T-helper 22 cell (primary cell): ENCODE results near the gene MRPS34.

Experiments used
- DNase-seq: peaks from one replicate; pipeline ENCODE4 v3.0.0-alpha.2; 2020; ENCODE audit warnings: low read depth

The MRPS34 gene

DNA sequence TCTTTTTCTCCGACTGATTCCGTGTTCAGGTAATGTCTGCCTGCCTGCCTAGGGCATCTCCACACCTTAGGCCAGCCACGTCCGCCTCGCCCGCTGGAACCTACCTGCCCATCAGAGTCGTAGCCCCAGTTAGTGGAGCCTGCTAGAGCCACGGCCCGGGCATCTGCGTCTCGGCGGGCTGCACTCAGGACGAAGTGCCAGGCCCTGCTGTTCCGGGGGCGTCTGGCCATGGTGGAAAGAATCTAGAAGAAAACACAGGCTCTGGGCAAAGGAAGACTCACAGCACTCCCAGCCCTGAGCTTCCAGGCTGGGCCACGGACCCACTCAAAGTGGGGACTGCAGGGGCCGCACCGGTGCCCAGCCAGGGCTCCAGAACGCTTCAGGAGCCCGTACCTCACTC lies 8.3 kb upstream of the MRPS34 start:
- no peak for DNase-seq

DNA sequence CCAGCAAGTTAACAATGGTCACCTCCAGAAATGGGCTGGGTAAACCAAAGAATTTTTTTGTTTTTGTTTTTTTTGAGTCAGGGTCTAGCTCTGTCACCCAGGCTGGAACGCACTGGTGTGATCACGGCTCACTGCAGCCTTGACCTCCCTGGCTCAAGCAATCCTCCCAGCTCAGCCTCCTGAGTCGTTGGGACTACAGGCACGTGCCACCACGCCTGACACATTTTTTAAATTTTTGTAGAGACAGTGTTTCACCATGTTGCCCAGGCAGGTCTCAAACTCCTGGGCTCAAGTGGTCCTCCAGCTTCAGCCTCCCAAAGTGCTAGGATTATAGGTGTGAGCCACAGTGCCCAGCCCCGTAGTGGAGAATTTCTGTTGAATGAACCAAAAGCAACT lies 7.7 kb upstream of the MRPS34 start:
- DNase-seq = no peak

DNA sequence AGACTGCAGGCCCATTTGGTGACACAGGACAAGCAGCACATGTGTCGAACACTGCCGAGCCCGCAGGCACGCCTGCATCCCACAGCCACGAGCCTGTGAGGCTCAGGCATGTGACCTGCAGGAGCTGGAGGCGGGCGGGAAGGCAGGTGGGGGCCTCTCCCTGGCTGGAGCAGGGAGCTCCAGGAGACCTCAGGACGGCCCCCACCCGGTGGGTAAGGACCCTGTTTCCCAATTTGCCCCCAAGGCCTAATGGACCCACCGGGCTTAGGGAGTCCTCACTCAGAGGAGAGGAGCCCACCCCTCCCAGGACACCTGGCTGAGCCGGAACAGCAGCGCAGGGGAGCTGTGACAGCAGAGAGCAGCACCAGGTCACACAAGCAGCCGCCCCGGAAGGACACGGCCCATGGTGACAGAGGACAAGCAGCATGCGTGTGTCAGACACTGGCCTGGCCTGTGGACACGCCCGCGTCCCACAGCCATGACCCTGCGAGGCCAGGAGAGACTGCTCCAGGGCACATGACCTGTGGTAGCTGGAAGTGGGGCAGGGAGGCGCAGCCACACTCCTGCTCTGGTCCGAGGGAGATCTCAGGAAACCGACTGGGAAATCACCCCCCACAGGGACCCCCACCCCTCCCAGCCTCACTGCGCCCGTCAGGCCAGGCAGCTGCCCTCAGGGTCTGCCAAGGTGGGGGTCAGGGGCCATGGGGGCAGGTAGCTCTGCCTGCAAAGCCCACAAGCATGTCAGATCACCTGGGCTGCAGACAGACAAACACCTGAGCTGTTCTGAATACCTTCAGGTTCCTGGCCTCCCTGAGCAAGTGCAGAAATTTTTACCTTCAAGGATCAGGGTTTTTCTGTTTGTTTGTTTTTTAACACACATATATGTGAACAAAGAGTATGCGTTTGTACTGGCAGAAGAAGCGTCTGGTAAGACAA lies 7.1 kb upstream of the MRPS34 start:
- DNase-seq = no peak

DNA sequence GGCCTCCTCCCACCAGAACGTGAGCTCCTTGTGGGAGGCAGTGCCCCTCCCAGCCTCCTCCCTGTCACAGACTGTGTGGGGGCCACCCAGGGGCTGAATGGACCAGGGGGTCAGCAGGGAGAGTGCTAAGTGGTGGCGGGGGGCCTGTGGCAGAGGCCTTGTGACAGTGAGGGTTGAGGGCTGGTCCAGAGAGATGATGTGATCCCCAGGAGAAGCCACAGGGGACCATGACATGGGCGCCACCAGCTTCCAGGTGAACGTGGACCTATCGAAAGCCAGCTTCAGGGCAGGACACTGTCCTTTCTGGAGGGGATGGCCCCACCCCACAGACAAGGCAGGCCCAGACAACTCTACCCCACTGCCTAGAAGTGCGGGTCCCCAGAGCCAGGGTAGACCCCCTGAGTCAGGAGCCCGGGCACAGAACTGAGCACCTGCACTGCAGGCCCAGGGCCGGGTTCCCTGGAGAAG lies 6.3 kb upstream of the MRPS34 start:
- no peak for DNase-seq

DNA sequence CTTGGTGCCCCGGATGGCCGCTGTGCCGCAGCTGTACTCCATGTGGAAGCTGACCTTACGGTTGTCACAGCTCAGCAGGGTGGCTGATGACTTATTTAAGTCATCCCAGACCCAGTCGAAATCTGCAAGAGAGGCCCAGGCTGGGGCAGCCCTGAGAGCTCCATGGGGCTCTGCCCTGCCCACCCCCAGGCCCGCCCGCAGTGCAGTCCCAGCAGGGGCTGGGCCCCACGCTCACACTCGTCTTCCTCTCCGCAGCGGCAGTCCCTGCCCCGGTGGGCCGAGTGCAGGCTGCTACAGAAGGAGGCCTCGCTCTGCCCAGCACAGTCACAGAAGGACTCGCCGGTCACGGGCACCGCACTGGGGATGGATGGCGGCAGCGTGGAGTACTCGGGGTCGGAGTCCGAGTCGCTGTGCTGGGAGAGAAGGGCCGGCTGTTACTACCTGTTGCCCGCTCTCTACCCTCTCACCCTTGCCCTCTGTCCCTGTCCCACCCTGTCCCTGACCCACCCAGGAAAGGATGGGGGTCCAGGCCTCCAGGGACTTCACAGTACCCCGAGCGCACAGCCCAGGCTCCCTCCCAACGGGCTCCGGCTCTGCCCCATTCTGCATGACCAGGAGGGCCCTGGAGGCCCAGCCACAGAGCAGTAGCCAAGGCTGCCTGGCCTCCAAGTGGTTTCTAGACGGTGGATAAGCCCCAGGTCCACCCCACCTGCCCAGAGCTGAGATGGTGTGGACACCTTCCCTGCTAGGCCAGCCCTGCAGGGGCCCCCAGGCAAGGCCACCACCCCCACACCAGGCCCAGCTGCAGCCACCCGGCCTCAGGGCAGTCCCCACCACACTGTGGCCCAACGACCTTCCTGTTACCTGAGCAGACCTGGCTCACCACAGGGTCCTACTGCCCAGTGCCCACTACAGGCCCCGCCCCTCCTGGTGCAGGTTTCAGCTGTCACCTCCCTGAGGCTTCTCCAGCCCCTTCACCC lies 5.6 kb upstream of the MRPS34 start:
- no peak for DNase-seq

DNA sequence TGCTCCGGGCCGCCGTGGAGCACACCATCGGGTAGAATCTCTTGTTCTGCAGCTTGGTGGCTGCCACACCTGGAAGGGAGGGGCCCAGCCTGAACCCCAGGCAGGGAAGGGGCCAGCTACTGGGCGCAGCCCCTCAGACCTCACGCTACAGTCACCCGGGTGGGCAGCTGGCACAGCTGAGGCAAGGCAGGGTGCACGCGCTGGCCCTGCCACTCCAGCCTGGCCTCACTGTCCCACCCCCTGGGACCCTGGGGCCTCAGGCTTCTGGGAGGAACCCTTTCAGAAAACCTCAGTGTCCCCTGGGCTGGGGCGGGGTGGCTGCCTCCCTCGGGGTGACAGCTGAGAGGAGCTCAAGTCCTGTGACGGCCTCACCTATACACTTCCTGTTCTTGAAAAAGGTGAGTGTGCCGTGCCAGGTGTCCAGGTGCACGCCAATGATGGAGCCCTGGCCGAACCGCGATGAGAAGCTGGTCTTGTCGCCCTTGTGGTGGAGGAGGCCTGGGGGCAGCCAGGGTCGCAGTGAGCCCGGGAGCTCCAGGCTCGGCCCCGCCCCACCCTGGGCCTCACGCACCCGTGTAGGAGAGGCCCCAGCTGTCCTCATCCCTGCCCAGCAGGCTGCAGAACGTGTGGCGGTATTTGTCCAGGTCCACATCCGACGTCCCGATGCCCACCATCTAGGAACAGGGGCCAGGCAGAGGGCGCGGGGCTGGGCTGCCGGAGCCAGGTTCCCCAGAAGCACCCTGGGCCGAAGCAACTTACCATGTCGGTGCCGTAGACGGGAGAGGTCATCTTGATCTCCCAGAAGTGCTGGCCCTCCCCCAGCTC lies 4.7 kb upstream of the MRPS34 start:
- no peak for DNase-seq

DNA sequence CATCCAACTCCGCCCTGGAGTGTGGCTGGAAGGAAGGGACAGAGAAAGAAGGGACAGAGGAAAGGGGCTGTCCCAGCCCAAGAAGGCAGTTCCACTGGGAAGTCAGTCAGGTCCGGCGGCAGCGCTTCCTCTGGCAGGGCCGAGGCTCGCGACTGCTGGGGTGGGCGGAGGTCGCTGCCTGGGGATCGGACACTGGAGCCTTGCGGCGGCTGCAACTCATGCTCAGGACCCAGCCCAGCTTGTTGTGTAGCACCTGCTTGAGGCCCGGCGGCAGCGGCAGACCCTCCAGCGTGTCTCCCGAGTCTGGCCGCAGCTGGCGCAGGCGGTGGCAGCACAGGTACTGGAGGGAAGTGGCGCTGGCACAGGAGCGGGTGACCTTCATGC lies 4.0 kb upstream of the MRPS34 start:
- DNase-seq = no peak

DNA sequence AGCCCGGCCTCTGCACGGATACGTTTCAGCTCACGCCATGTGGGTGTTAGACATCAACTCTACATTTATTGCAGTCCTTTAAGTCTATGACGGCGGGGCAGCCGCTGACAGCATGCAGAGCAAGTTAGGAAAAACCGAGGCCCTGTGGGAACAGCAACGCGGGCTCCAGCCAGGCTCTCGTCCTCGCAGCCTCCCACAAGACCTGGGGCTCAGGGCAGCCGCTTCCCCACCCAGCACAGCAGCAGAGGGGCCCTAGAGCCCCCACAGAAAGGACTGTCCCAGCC lies 3.7 kb upstream of the MRPS34 start:
- DNase-seq = no peak

DNA sequence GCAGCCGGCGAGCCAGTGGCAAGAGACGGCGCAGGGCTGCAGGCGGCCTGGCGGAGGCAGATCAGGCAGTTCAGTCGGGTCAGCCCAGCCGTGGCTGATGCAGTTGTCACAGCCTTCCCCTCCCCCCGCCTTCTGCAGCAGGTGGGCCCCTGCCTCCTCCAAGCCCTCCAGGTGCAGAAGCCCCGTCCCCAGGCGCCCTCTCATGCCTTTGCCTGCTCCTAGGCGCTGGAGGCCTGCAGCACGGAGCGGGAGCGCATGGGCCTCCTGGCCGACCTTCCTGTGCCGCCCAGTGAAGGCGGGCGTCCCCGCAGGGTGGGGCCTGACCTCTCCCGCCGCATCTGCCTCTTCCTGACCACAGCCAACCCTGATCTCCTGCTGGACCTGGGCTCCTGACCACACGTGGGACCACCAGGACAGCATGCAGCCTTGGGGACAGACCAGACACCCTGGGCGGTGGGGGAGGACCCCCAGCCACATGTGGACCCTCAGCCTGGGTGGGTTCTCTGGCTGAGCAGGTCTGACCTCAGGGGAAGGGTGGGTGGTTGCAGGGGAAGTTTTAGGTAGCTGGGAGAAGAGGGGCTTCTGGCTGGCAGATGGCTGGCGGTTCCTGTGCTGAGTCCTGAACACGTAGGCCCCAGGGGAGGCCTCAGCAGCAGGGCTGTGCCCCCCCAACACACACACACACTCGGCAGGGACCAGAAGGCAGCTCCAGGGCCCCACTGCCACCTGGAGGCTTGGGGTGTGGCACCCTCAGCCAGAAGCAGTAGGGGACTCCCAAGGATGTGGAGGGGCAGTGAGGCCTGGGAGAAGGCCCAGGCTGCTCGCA lies 3.1 kb upstream of the MRPS34 start:
- DNase-seq = no peak

DNA sequence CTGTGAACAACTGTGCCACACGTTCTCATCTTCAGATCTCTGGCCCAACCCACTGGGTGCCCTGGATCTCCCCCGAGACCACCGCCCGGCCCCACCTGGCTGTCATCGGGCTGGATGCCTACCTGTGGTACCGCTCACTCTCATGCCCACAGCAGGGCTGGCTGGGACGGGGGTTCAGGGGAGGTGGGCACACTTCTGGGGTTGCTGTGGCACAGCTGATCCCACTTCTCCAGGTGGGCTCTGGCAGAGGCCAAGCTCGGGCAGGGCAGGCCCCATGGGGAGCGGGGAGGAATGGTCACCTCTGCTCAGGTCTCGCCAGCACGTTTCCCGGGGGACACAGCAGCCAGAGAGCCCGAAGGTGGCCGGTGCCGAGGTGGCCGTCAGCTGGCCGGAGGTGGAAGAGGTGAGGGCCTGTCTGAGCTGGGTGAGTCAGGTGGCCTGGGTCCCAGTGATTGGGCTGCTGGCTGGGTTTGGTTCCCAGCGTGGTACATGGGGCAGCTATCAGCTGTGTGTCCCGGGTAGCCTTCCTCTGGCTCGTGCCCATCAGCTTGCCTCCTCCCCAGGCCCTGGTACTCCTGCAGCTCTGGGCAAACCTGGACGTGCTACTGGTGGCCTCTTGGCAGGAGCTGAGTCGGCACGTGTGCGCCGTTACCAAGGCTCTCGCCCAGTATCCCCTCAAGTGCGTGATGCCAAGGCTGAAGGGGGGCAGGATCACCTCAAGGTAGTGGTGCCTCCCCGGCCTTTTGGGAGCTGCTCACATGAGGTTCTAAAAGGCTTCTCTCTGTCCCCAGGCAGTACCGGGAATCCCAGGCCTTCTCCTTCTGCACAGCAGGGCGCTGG lies 2.3 kb upstream of the MRPS34 start:
- no peak for DNase-seq

DNA sequence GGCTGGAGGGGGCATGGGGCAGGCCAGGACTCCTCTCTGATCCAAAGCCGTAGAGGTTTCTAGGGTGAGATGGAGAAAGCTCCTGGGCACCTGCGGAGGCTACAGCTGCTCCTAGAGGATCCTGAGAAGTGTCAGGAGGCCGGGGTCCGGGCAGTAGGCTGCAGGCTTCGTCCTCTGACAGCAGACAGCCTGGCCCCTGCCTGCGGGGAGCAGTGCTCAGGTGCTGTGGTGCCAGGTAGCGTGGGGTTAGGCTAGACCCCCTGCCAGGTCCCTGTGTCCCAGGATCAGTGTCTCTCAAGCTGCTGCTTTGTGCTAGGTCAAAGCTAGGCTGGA lies 1.5 kb upstream of the MRPS34 start:
- DNase-seq = no peak

DNA sequence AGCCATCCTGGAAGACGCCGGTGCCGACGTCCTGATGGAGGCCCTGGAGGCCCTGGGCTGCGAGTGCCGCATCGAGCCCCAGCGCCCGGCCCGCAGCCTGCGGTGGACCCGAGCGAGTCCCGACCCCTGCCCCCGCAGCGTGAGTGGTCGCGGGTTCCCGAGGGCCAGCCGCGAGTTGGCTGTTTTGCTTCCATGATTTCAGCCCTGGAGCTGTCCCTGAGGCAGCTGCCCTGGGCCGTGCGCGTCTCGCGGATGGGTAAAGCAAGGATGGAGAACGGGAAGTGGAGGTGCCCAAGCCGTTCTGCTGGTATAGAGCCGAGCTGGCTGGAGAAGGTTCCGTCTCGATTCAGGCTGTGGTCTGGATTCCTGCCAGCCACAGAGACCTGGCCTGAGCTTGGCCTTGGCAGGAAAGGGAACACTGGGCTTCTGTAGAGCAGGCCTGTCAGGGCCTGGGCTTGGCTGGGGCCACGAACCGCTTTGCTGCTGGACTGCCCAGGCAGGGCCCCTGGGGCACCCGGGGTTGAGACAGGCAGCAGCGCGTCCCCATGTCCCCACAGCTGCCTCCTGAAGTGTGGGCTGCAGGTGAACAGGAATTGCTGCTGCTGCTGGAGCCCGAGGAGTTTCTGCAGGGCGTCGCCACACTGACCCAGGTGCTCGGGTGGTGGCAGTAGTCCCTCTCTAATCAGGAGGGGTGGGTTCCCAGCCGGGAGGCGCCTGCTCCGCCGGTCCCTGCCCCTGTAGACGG lies 941 bp upstream of the MRPS34 start:
- no peak for DNase-seq

DNA sequence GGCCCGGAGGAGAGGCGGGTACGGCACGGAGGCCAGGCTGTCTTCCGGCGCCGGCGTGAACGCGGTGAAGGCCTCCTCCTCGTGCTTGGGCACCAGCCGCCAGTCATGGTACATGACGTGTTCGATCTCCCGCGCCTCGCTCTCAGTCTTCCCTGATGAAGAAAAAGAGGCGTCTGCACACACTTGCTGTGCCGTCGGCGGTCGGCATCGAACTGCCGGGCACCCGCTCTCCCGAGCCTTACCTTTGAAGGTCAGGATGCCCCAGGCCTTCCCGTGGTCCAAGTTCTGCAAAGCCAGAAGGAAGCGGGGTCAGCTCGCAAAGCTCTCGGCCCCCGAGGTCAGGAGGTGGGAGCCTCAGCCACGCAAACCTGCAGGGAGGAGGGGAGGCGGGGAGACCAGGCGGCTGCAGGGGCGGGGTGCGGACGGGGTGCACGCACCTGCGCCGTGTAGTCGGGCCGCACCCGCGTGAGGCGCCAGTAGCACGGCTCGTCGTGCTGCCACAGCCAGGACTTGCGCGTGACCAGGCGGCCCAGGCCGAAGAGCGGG lies 499 bp downstream of the MRPS34 start, which contains the start of gene EME2:
TSS of gene EME2 (plus strand) at position 449 of the 546 bp plus-strand sequence. CDS start 418 bp downstream, outside the sequence.
- DNase-seq = peak; percentile 33

DNA sequence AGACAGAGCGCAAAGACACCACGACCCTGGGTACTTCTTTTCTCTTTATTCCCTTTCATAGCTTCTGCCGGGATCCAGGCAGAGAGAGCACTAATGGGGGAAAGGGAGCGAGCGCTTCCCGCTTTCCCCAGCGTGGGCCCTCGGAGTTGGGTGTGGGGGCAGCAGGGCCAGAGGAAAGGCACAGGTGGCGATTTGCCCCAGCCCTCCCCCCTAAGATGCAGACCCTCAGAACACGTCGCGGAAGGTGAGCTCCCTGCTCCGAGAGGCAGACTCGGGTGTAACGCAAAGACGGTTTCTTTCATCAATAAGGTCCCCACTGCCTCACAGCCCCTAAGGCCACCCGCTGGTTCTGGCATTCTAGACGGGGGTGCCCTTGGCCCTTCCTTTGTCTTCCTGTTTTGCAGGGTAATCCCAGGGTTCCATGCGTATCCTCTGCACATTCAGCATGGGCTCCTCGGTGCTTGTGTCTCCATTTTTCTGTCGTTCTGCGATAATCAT lies 1.0 kb downstream of the MRPS34 start:
- no peak for DNase-seq

DNA sequence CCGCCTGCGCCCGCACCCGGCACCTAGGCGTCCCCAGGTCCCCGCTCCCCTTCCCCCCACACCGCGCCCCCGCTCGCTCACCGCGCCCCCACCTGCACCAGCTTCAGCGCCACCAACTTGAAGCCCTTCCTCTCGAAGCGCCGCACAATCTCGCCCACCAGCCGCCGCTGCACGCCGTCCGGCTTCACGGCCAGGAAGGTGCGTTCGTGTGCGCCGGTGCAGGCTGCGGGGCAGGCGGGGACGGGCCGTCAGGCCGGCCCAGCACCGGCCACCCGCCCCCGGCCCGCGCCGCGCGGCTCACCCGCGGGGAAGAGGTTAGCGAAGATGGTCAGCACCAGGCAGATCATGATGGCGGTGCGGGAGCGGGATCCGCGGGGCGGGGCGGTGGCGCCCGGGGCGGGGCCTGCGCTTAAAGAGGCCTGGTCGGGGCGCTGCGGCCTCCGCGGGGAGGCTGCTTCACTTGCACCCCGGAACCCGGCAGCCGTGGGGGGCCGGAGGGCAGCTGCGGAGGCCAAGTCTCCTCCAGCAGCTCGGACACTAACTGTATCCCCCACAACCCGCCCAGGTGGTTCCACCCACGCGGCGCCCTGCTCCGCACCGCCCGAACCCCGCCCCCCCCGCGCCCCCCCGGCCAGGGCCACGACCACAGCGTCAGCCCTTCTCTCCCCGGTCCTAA lies 1.6 kb downstream of the MRPS34 start, which contains the start of gene NME3:
TSS of gene NME3 (minus strand) at position 356 of the 676 bp plus-strand sequence. CDS start at position 347, 9 bp downstream.
- DNase-seq = peak; percentile 54

DNA sequence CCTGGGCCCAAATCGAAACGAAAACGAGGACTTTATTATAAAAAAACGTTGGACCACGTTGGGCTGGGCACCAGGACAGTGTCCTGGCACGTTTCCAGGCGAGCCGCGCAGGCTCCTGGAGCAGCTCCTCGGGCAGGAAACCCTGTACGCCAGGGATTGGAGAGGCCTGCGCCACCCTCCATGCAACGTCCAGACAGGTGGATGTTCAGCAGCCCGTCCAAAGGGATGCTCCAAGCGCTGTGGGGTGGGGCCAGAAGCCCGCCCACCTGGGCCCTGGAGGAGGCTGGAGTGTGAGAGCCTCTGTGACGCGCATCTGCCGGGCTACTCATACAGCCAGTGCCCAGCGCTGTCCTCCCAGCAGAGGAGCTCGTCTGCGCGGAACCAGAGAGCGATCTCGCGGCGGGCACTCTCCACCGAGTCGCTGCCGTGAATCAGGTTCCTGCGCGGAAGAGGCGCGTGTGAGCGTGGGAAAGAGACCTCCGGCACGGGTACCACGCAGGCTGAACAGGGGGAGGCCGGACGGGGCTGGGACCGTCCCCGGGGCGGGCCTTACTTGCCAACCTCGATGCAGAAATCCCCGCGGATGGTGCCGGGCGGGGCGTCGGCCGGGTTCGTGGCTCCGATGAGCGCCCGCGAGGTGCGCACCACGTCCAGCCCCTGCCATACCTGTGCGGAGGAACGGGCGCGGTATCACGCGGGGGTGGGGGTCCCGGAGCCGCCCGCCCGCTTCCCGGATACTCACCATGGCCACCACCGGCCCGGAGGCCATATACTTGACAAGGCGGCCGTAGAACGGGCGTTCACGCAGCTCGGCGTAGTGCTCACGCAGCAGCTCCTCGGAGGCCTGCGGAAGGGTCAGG lies 2.4 kb downstream of the MRPS34 start:
- peak; percentile 30 for DNase-seq
